ENCODE data around the gene UBB. TPM values are rescaled to one million over a fixed set of nuclear protein-coding genes. Genes with fewer than 3 reads are reported as not detected.
A peak's percentile ranks its signal among the peaks of the same experiment; 100 is the strongest.

Gene UBB
- polyA plus RNA-seq, 3 donors: 1,176 to 1,365 (median 1,282) TPM

- WGBS (ENCODE audit: insufficient coverage): 96% methylated on average over 3 of the region's 3 CpGs
- H3K36me3 Mint-ChIP-seq: peaks cover 66 to 96% of the 10 kb centered on the region in 2 donors
- H3K27ac Mint-ChIP-seq: peak overlapping the region in 1 of 7 donors; percentile 26
Observed at GRCh38 chr17:16427020-16427419, 46.1 kb downstream of the UBB start.

DNA sequence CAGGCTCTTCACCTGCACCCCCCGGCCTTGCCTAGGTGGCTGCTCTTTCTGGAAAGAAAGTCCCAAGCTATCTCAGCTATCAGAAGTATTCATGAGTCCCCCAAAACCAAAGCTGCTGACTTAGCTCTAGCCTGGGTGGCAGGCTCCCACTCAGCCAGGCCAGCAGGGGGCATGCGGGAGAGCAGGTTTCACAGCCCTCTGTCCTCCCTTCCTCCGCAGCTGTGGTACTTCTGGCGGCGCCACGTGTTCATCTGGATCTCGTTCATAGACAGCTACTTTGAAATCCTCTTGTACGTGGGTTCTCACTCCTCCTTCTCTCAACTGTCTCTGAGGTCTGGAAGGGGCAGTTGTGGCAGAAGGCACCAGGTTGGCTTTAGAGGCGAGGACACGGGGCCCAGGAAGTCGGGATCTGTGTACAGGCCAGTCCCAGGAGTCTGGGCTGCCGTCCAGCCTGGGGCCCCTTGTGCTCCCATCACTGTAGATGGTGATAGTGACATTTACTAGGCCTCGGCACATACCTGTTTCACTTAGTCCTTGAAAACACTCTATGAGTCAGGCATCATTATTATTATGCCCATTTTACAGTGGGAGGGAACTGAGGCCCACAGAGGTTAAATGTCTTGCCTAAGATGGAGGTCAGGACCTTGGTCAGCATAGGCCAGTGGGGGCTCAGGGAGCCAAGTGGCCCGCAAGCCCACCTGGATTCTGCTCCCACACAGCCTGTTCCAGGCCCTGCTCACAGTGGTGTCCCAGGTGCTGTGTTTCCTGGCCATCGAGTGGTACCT is 47.4 kb downstream of the UBB start:
- Histone ChIP-seq H3K9me3 (replicated peaks in 1 of 2; ENCODE audit: control insufficient read depth in 1 of 2, insufficient read depth in 1 of 2, low read length in 2 of 2) (no peaks in the 10 kb centered on the region), H3K4me1 (ENCODE audit: control insufficient read depth in 1 of 2, insufficient read depth in 2 of 2, low read length in 2 of 2) (no peaks in the 10 kb centered on the region), H3K27me3 (ENCODE audit: control insufficient read depth in 2 of 2, insufficient read depth in 2 of 2, low read length in 2 of 2) (no peaks in the 10 kb centered on the region), H2AFZ (ENCODE audit: insufficient read depth, low read depth, low read length, poor library complexity, severe bottlenecking) (no peak overlapping the region), H3K36me3 (replicated peaks in 1 of 2; ENCODE audit: control insufficient read depth in 1 of 2, insufficient read depth in 2 of 2, low read length in 2 of 2) (peaks cover 60 to 82% of the 10 kb centered on the region in 2 donors), H3K27ac (ENCODE audit: low read depth in 1 of 2, low read length in 2 of 2) (no peak overlapping the region), H3K79me2 (ENCODE audit: insufficient read depth, low read length) (no peaks in the 10 kb centered on the region), H3K4me2 (replicated peaks; ENCODE audit: extremely low read depth, low read length, poor library complexity, severe bottlenecking) (no peak overlapping the region), H3K9ac (ENCODE audit: insufficient read depth, low read length, poor library complexity, severe bottlenecking) (no peak overlapping the region), H4K20me1 (ENCODE audit: insufficient read depth, low read length) (peaks cover 5% of the 10 kb centered on the region), H3K4me3 (replicated peaks in 1 of 3; ENCODE audit: low read depth in 2 of 3, low read length in 3 of 3) (no peak overlapping the region)
- DNase-seq: no peak
- Mint-ChIP-seq H3K4me1 (no peaks in the 10 kb centered on the region), H3K27me3 (ENCODE audit: low read depth in 3 of 3) (peaks cover 0 to 1% (median 0%) of the 10 kb centered on the region in 3 donors), H3K9me3 (no peaks in the 10 kb centered on the region), H3K27ac (peak overlapping the region in 2 of 7 donors; percentile 16 to 61), H3K36me3 (peaks cover 65 to 95% of the 10 kb centered on the region in 2 donors), H3K4me3 (no peak overlapping the region)
- TF ChIP-seq, protein P1, sequence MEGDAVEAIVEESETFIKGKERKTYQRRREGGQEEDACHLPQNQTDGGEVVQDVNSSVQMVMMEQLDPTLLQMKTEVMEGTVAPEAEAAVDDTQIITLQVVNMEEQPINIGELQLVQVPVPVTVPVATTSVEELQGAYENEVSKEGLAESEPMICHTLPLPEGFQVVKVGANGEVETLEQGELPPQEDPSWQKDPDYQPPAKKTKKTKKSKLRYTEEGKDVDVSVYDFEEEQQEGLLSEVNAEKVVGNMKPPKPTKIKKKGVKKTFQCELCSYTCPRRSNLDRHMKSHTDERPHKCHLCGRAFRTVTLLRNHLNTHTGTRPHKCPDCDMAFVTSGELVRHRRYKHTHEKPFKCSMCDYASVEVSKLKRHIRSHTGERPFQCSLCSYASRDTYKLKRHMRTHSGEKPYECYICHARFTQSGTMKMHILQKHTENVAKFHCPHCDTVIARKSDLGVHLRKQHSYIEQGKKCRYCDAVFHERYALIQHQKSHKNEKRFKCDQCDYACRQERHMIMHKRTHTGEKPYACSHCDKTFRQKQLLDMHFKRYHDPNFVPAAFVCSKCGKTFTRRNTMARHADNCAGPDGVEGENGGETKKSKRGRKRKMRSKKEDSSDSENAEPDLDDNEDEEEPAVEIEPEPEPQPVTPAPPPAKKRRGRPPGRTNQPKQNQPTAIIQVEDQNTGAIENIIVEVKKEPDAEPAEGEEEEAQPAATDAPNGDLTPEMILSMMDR (IDR thresholded peaks at IDR 0.05): peak; percentile 60
- intact Hi-C loops (cut with micrococcal nuclease): no loop called here
- WGBS (ENCODE audit: insufficient coverage): 80% methylated on average over 6 of the region's 15 CpGs

More at GRCh38 chr17:16427020-16427419, 46.1 kb downstream of the UBB start:
- Mint-ChIP-seq H3K27me3 (ENCODE audit: low read depth in 3 of 3) (peaks cover 0 to 1% (median 0%) of the 10 kb centered on the region in 3 donors), H3K4me3 (no peak overlapping the region), H3K4me1 (no peaks in the 10 kb centered on the region), H3K9me3 (no peaks in the 10 kb centered on the region)
- peaks cover 10% of the 10 kb centered on the region for H4K20me1 ChIP-seq (ENCODE audit: insufficient read depth, low read length)
- DNase-seq: no peak
- no peak overlapping the region for H3K4me2 ChIP-seq (replicated peaks; ENCODE audit: extremely low read depth, low read length, poor library complexity, severe bottlenecking)
- H2AFZ ChIP-seq (ENCODE audit: insufficient read depth, low read depth, low read length, poor library complexity, severe bottlenecking): no peak overlapping the region
- no peaks in the 10 kb centered on the region for H3K9me3 ChIP-seq (replicated peaks in 1 of 2; ENCODE audit: control insufficient read depth in 1 of 2, insufficient read depth in 1 of 2, low read length in 2 of 2)
- intact Hi-C loops (cut with micrococcal nuclease): no loop called here
- no peak overlapping the region for H3K27ac ChIP-seq (ENCODE audit: low read depth in 1 of 2, low read length in 2 of 2)
- no peak overlapping the region for H3K9ac ChIP-seq (ENCODE audit: insufficient read depth, low read length, poor library complexity, severe bottlenecking)
- no peak overlapping the region for H3K4me3 ChIP-seq (replicated peaks in 1 of 3; ENCODE audit: low read depth in 2 of 3, low read length in 3 of 3)
- H3K36me3 ChIP-seq (replicated peaks in 1 of 2; ENCODE audit: control insufficient read depth in 1 of 2, insufficient read depth in 2 of 2, low read length in 2 of 2): peaks cover 66 to 82% of the 10 kb centered on the region in 2 donors
- H3K79me2 ChIP-seq (ENCODE audit: insufficient read depth, low read length): no peaks in the 10 kb centered on the region
- no peaks in the 10 kb centered on the region for H3K27me3 ChIP-seq (ENCODE audit: control insufficient read depth in 2 of 2, insufficient read depth in 2 of 2, low read length in 2 of 2)
- TF ChIP-seq, protein P1 (IDR thresholded peaks at IDR 0.05): no peak
- no peaks in the 10 kb centered on the region for H3K4me1 ChIP-seq (ENCODE audit: control insufficient read depth in 1 of 2, insufficient read depth in 2 of 2, low read length in 2 of 2)
